HG03457 (cell line): ENCODE measurements around the gene TRUB2.
A peak's percentile ranks its signal among the peaks of the same experiment; 100 is the strongest.
"Not testable (repeated sequence)": the region's sequence is repeated elsewhere in the genome, so short reads cannot be mapped to it uniquely, and the experiment has no call there.

Source experiments
- ATAC-seq: cut with Tn5 transposase; IDR thresholded peaks from one replicate; pipeline ENCODE4 v1.9.1; 2021; ENCODE audit warnings: moderate number of reproducible peaks; ENCODE audit not compliant: unreplicated experiment

TRUB2 gene

DNA sequence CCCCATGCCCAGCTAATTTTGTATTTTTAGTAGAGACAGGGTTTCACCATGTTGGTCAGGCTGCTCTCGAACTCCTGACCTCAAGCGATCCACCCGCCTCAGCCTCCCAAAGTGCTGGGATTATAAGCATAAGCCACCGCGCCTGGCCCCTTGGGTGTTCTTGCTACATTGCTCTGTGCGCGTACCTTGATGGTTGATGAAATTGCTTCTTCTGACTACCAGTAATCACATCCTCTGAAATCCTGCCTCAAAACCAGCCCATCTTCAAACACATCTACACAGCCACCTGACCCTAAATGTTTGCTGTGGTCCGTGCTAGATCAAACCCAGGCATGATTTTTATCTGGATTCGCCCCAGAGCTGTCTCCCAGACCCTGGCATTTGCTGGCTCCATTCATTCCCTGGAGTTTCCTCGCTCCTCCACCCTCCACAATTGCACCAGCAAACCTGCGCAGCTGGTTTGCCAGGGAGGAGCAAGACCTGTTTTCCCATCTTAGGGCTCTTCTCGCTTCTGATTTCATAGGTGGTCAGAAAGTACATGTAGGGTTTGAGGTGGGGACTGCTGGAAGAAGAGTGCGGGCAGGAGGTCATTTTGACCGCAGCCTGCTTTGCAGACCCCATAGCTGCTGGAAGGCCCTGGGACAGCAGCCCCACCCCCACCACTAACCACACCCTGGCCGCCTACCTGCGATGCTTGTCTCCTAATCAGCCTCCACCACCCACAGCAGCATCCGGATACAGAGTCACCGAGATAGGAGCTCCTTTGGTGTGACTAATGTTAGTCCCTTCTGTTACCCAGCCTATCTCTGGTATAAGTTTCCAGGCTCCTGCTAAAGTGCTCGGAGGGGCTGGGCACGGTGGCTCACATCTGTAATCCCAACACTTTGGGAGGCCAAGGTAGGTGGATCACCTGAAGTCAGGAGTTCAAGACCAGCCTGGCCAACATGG is 23.4 kb downstream of the TRUB2 start:
- ATAC-seq, result no peak

DNA sequence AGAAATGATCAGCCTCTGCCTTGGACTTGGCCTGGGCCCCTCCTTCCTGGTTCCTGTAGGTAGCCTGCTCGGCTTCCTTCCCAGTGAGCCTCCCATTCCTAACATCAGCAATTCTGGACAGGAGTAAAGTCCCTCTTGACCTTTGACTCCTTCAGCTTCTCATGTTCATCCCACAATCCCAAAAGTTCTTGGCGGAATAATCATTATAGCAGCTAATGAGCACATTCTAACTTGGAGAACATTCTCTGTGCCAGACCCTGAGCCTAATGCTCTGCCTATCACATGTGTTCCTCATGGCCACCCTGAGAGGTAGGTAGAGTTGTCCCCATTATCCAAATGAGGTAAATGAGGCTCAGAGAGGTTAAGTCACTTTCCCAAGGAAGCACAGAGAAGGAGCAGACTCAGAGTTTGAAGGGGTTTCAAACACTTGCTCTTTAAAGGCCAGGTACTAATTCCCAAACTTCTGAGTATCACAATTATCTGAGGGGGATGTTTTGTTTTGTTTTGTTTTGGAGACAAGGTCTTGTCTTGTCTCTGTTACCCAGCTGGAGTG is 24.9 kb downstream of the TRUB2 start:
- ATAC-seq, result no peak

DNA sequence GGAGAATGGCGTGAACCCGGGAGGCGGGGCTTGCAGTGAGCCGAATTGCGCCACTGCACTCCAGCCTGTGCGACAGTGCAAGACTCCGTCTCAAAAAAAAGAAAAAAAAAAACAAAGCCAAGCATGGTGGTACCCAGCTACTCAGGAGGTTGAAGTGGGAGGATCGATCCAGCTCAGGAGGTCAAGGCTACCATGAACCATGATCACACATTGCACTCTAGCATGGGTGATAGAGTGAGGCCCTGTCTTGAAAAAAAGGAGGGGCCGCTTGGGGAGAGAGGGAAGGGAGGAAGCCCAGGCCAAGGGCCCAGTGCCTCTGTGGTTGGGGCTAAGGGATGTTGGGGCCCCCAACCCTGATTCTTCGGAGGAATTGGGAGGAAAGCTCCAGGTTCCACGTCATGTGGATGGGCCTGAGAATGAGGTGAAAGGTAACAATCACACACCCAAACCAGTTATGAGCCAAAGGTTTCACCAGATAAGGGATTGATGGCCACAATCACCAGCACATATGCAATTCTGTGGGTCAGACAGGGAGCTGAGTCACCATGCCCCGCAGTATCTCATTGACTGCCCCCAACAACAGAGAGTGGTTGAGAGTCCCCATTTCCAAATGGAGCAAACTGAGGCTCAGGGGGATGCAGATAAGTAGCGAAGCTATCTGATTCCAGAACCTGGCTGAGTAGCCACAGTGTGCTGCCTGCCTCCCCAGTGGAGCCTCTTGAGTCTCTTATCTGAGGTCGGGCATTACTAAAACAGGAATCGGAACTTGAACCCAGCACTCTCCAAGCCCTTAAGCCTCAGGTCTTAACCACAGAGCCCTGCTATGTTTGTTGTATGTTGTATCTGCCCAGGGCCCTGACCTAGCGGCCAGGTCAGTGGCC is 25.7 kb downstream of the TRUB2 start:
- ATAC-seq, result no peak

DNA sequence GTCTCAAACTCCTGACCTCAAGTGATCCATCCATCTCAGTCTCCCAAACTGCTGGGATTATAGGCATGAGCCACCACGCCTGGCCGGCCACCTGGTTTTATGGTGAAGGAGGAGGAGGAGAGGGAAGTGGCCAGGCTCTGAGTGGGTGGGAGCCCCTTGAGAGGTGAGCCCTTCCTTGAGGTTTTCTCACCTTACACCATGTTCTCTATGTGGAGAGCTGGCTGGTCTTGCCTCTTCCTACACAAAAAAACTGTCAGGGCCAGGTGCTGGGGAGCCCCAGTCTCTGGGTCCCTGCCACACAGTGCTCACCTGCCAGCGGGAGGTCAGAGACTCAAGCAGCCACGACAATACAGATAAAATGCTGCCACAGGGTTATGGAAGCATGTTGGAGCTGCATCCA is 28.1 kb downstream of the TRUB2 start:
- no peak for ATAC-seq

DNA sequence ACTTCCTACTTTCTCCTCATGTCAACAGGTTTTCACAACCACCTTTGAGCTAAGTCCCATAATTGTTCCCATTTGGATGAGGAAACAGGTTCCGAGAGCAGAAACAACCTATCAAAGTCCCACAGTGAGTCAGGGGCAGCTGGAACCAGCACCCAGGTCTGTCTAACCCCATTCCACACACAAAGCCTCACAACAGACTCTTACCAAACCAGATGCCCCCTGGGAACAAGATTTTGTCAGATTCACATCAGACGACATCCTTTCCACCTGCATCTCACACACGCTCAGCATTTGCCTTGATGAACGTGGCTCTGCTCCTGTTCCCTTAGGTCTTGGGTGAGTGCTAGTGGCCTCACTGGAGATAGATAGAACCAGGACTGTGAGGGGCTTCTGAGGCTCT is 29.2 kb downstream of the TRUB2 start:
- no peak for ATAC-seq

- ATAC-seq, result no peak
Observed at GRCh38 chr9:128292009-128292408, 30.2 kb downstream of the TRUB2 start.

- no peak for ATAC-seq
Observed at GRCh38 chr9:128288273-128289004, 33.8 kb downstream of the TRUB2 start.

DNA sequence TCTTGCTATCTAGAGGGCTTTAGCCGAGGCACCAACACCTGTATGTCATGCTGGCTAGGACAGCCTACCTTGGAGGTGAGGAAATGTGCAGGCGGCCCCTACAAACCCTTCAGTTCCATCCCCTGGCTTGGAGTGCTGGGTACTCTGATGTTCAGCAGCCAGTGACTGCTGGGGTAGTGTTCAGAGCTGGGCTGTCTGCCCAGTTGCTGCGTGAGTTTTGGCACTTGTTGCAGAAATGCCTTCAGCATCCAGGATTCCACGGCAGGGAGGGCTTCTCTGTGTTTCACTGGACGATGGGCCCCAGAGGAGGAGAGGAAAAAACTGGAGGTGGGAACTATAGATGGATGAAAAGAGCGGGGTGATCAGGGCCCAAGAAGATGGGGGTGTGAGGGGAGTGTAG is 35.8 kb downstream of the TRUB2 start:
- no peak for ATAC-seq

GRCh38 chr9:128285033-128285784 is 37.0 kb downstream of the TRUB2 start:
- no peak for ATAC-seq

DNA sequence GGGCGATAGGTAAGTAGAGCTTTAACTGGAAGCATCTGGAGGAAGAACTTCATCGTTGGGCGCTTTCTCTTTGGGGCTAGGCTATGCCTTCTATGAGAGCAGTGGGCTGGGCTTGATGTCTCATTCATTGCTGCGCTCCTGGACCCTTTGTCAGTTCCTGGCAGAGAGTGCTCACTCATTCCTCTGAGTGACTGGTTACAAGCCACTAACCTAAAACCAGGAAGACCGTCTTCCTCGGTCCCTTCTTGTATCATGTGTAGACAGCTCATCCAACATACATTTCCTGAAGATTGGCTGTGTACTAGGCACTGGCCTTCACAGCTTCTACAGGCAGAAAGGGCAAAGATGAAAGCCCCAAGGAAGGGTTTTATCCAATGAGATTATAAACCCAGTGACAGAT is 39.7 kb downstream of the TRUB2 start:
- ATAC-seq, result no peak

GRCh38 chr9:128280084-128280622 is 42.1 kb downstream of the TRUB2 start:
- no peak for ATAC-seq

DNA sequence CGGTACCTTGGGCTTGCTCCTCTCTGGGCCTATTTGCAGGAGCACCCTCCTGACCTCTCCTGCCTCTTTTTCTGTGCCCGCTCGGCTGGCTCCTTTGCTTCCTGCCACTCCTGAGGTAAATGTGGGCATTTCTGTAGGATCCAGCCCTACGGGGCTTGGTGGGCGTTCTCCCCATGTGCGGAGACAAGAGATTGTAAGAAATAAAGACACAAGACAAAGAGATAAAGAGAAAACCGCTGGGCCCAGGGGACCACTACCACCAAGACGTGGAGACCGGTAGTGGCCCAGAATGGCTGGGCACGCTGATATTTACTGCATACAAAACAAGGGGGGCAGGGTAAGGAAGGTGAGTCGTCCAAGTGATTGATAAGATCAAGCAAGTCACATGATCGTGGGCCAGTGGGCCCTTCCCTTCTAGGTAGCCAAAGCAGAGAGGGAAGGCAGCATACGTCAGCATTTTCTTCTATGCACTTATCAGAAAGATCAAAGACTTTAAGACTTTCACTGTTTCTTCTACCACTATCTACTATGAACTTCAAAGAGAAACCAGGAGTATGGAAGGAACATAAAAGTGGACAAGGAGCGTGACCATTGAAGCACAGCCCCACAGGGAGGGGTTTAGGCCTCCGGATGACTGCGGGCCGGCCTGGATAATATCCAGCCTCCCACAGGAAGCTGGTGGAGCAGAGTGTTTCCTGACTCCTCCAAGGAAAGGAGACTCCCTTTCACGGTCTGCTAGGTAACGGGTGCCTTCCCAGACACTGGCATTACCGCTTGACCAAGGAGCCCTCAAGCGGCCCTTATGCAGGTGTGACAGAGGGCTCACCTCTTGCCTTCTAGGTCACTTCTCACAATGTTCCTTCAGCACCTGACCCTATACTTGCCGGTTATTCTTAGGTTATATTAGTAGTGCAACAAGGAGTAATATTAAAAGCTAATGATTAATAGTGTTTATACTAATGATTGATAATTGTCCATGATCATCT is 42.9 kb downstream of the TRUB2 start:
- not testable (repeated sequence) for ATAC-seq

GRCh38 chr9:128276574-128277270 is 45.5 kb downstream of the TRUB2 start:
- ATAC-seq, result no peak

DNA sequence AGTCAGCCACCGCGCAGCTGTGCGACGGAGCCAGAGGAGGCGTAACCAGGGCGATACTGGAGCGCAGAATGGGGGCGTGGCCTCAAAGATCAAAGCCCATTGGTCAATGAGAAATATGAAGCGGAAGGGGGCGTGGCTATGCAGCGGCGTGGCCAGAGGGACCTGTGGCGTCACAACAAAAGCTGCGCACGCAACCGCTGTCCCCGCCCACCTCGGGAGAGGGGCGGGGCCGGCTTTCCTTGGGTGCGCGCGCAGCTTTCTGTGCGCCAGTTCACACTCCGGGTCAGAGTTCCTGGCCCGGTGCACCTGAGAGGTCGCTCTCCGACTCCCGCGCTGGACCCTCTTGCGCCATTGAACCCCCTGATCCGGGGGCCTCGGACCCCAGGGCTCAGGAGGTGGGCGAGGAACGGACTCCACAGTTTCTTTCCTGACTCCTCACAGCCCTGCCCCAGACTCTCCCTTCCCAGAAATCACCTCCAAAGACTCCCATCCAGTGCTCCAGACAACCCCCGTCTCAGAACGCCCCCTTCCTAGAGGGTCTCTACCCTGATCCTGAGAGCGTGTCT is 46.2 kb downstream of the TRUB2 start, which contains the start of gene SWI5:
Gene SWI5, plus strand, starts transcription at position 269 of the 566 bp plus-strand sequence.
- ATAC-seq, result peak; percentile 90

DNA sequence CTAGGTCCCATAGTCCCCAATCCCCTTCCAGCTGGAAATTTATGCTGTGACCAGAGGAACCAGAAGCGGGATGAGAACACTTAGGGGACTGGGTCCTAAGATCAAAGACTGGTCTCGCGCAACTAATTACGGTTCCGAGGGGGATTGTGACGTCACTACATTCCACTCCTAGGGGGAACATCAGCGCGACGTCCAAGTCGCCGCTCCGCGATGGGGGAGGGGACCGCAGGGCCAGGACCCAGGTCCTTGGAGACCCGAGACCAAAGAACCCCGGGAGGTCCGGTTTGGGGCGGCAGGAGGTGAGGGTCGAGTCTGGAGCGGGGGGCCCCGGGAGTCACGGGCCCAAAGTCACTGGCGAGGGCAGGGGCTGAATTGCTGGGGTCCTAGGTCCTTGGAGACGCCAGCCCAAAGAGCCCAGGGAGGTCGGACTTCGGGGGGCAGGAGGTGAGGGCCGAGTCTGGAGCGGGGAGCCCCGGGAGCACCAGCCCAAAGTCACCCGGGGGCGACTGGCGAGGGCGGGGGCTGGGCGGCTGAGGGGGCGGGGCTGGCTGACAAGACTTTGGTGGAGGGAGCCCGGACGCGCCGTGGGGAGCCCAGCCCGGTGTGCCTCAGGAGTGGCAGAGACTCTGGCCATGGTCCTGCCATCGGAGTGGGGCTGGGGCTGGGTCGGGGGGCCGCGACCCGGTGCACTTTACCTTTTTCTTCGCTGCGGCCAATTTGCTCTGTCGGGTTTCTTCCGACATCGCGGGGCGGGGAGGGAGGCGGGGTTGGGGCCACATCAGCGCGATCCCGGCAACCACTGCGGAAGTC is 46.8 kb downstream of the TRUB2 start, which contains the start of gene GOLGA2:
Gene GOLGA2, minus strand, starts transcription at position 810 of the 810 bp plus-strand sequence. Its CDS starts 31 bp downstream, at position 779.
- peak; percentile 32 for ATAC-seq

GRCh38 chr9:128274245-128274644 is 48.0 kb downstream of the TRUB2 start:
- ATAC-seq, result no peak

DNA sequence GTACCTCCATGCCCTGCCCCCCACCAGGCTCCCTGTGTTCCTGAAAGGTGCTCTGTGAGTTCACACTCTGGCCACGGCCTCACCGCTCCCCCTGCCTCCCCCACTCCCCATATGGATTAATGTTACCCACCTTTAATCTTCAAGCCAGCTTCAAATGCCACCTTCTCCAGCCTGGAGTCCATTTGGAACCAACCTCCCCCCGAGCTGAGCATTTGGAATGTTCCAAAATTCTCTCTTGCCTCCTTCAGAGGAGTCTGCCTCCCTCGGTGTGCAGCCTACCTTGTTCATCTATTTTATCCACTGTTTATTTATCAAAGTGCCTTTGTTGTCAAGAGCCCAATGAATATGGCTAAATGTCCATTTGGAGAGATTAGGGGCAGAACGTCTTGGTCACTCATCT is 50.7 kb downstream of the TRUB2 start:
- no peak for ATAC-seq
